ENCODE results near the gene PRAMEF11.
"Not testable (repeated sequence)": the region's sequence is repeated elsewhere in the genome, so short reads cannot be mapped to it uniquely, and the experiment has no call there.

The PRAMEF11 gene

GRCh38 chr1:12831310-12831709 lies at the start of gene PRAMEF11:
Gene PRAMEF11, minus strand, starts transcription at chr1:12831410. Its CDS starts 2,621 bp downstream, at chr1:12828789.
- not testable (repeated sequence) for DNase-seq (ENCODE audit: low spot score)

GRCh38 chr1:12878453-12878852 lies 47.2 kb upstream of the PRAMEF11 start:
- DNase-seq (ENCODE audit: low spot score): not testable (repeated sequence)

GRCh38 chr1:12863131-12863880 lies 32.1 kb upstream of the PRAMEF11 start:
- DNase-seq (ENCODE audit: low spot score): not testable (repeated sequence)

- not testable (repeated sequence) for DNase-seq (ENCODE audit: low spot score)
Measured at GRCh38 chr1:12856786-12857185, 25.6 kb upstream of the PRAMEF11 start, which contains the start of gene PRAMEF2. Gene PRAMEF2, plus strand, starts transcription at chr1:12857086. Its CDS starts 1,924 bp downstream, at chr1:12859010.

- no peak for DNase-seq (ENCODE audit: low spot score)
Measured at GRCh38 chr1:12851779-12852178, 20.6 kb upstream of the PRAMEF11 start.

- DNase-seq (ENCODE audit: low spot score): not testable (repeated sequence)
Measured at GRCh38 chr1:12848620-12849019, 17.4 kb upstream of the PRAMEF11 start, which contains the start of gene HNRNPCL1. Gene HNRNPCL1, minus strand, starts transcription at chr1:12848720. Its CDS starts 431 bp downstream, at chr1:12848289.

GRCh38 chr1:12833251-12833650 lies 2.0 kb upstream of the PRAMEF11 start:
- DNase-seq (ENCODE audit: low spot score): not testable (repeated sequence)

GRCh38 chr1:12819061-12819460 lies 12.1 kb downstream of the PRAMEF11 start:
- DNase-seq (ENCODE audit: low spot score): not testable (repeated sequence)

GRCh38 chr1:12811409-12811784 lies 19.8 kb downstream of the PRAMEF11 start:
- no peak for DNase-seq (ENCODE audit: low spot score)

GRCh38 chr1:12810691-12811408 lies 20.4 kb downstream of the PRAMEF11 start:
- DNase-seq (ENCODE audit: low spot score): no peak

- DNase-seq (ENCODE audit: low spot score): no peak
Measured at GRCh38 chr1:12809933-12810332, 21.3 kb downstream of the PRAMEF11 start.

GRCh38 chr1:12799730-12800129 lies 31.5 kb downstream of the PRAMEF11 start:
- no peak for DNase-seq (ENCODE audit: low spot score)

- DNase-seq (ENCODE audit: low spot score): no peak
Measured at GRCh38 chr1:12798911-12799310, 32.3 kb downstream of the PRAMEF11 start.

GRCh38 chr1:12791097-12791496 lies 40.1 kb downstream of the PRAMEF11 start, which contains the start of gene PRAMEF1:
Gene PRAMEF1, plus strand, starts transcription at chr1:12791397. Its CDS starts 1,831 bp downstream, at chr1:12793228.
- DNase-seq (ENCODE audit: low spot score): not testable (repeated sequence)

GRCh38 chr1:12784729-12785128 lies 46.5 kb downstream of the PRAMEF11 start:
- DNase-seq (ENCODE audit: low spot score): not testable (repeated sequence)

- not testable (repeated sequence) for DNase-seq (ENCODE audit: low spot score)
Measured at GRCh38 chr1:12783783-12784182, 47.4 kb downstream of the PRAMEF11 start.

GRCh38 chr1:12781488-12781887 lies 49.7 kb downstream of the PRAMEF11 start:
- not testable (repeated sequence) for DNase-seq (ENCODE audit: low spot score)

GRCh38 chr1:12778907-12779306 lies 52.3 kb downstream of the PRAMEF11 start:
- no peak for DNase-seq (ENCODE audit: low spot score)

- DNase-seq (ENCODE audit: low spot score): no peak
Measured at GRCh38 chr1:12778061-12778460, 53.1 kb downstream of the PRAMEF11 start.

GRCh38 chr1:12776801-12777557 lies 54.2 kb downstream of the PRAMEF11 start:
- DNase-seq (ENCODE audit: low spot score): no peak

GRCh38 chr1:12775443-12775842 lies 55.8 kb downstream of the PRAMEF11 start:
- DNase-seq (ENCODE audit: low spot score): no peak

GRCh38 chr1:12774801-12775345 lies 56.3 kb downstream of the PRAMEF11 start:
- no peak for DNase-seq (ENCODE audit: low spot score)
